Lower leg skin (tissue), 4 donors: Measurements from ENCODE around the gene ADAT1. TPM values are rescaled to one million over a fixed set of nuclear protein-coding genes. Genes with fewer than 3 reads are reported as not detected.
A peak's percentile ranks its signal among the peaks of the same experiment; 100 is the strongest.

Source experiments
- DNase-seq, 2 donors: peaks; one replicate each; pipeline ENCODE4 v3.0.0-alpha.2; 2019; ENCODE audit warnings: low spot score in 2 of 2
- H3K4me3 ChIP-seq: fragments of 200-600 bp; sonication (generic); 2 replicates; pipeline ENCODE4 v1.5.1; 2017; ENCODE audit warnings: mild to moderate bottlenecking, low read depth; ENCODE audit not compliant: poor library complexity, severe bottlenecking
- CTCF ChIP-seq, 3 donors: fragments of 450-650 bp; IDR thresholded peaks; one replicate each; pipeline ENCODE4 v1.5.1; 2016; ENCODE audit warnings: antibody characterized with exemption in 3 of 3, mild to moderate bottlenecking in 3 of 3, moderate library complexity in 2 of 3
- POLR2A ChIP-seq, 2 donors: fragments of 450-650 bp; IDR thresholded peaks; one replicate each; pipeline ENCODE4 v1.6.1; 2016 to 2017; ENCODE audit warnings: antibody characterized with exemption in 2 of 2, mild to moderate bottlenecking in 1 of 2, moderate library complexity in 1 of 2
- WGBS, 2 donors: methylation state at CpG; one replicate each; pipeline ENCODE4 v1.1.5; 2018; 5-methylcytosine and 5-hydroxymethylcytosine counted together
- intact Hi-C: fragments of 100-400 bp; cut with DNase I; formaldehyde crosslinking; loops from one replicate; pipeline ENCODE4 v1.15.0; 2023; ENCODE audit warnings: low total_unique reads
- total RNA-seq, 4 donors: library from RNA; depleted of rRNA; stranded (reverse); fragments of >200 nt; gene quantifications; one replicate each; pipeline ENCODE4 v1.1.0, GENCODE V29; 2016

The ADAT1 gene
- total RNA-seq, 4 donors from 2014 or later = 36.5 to 48.9 (median 42.1) TPM

GRCh38 chr16:75572864-75573542 lies 50.1 kb downstream of the ADAT1 start:
- peak in 1 of 2 donors; percentile 54 for DNase-seq
- intact Hi-C loops = no loop called here
- 72 to 78% methylated on average over 3 of the region's 3 CpGs for WGBS, 2 donors
- H3K4me3 ChIP-seq = no peak overlapping the region
- TF ChIP-seq POLR2A (IDR thresholded peaks at IDR 0.05) (no peak), CTCF (IDR thresholded peaks at IDR 0.05) (no peak)

- intact Hi-C loops = no loop called here
- TF ChIP-seq POLR2A (IDR thresholded peaks at IDR 0.05) = no peak
- no peak overlapping the region for H3K4me3 ChIP-seq
- DNase-seq = no peak
- WGBS, 2 donors = 68 to 76% methylated on average over 5 of the region's 5 CpGs
Measured at GRCh38 chr16:75570396-75571065, 52.5 kb downstream of the ADAT1 start.

- intact Hi-C loops = no loop called here
- no peak for DNase-seq
- TF ChIP-seq CTCF (IDR thresholded peaks at IDR 0.05) = no peak
- no peak for TF ChIP-seq POLR2A (IDR thresholded peaks at IDR 0.05)
- no peak overlapping the region for H3K4me3 ChIP-seq
- WGBS, 2 donors = 86 to 87% methylated on average over 4 of the region's 4 CpGs
Measured at GRCh38 chr16:75567911-75568310, 55.2 kb downstream of the ADAT1 start.

GRCh38 chr16:75566758-75567255 lies 56.3 kb downstream of the ADAT1 start:
- intact Hi-C loops = no loop called here
- WGBS, 2 donors = 1 to 5% methylated on average over 10 to 32 of the region's 32 CpGs
- DNase-seq = no peak

GRCh38 chr16:75566040-75566757 lies 56.9 kb downstream of the ADAT1 start, which contains the start of gene GABARAPL2:
Gene GABARAPL2, plus strand, starts transcription at chr16:75566379. Its CDS starts 108 bp downstream, at chr16:75566487.
- intact Hi-C loops = no loop called here
- TF ChIP-seq CTCF (IDR thresholded peaks at IDR 0.05) = no peak
- TF ChIP-seq POLR2A (IDR thresholded peaks at IDR 0.05) = peak in 1 of 2 donors; percentile 14
- peak within 1 kb of the TSS; percentile 97 for H3K4me3 ChIP-seq
- peak; percentile 72 to 97 for DNase-seq
- 1% methylated on average over 16 to 52 of the region's 69 CpGs for WGBS, 2 donors

More at GRCh38 chr16:75566758-75567255, 56.3 kb downstream of the ADAT1 start:
- peak overlapping the region; percentile 97 for H3K4me3 ChIP-seq
- TF ChIP-seq POLR2A (IDR thresholded peaks at IDR 0.05) (no peak), CTCF (IDR thresholded peaks at IDR 0.05) (no peak)

- DNase-seq = no peak
- intact Hi-C loops = no loop called here
- H3K4me3 ChIP-seq = peak overlapping the region; percentile 97
- WGBS, 2 donors = 22 to 24% methylated on average over 15 of the region's 15 CpGs
- no peak for TF ChIP-seq POLR2A (IDR thresholded peaks at IDR 0.05)
- TF ChIP-seq CTCF (IDR thresholded peaks at IDR 0.05) = no peak
Measured at GRCh38 chr16:75565640-75566039, 57.4 kb downstream of the ADAT1 start.
